Spleen (tissue), 7 donors: ENCODE results near the gene ST6GALNAC2.
"Not testable (repeated sequence)": the region's sequence is repeated elsewhere in the genome, so short reads cannot be mapped to it uniquely, and the experiment has no call there.

Source experiments
- POLR2A ChIP-seq, 3 donors: fragments of 450-650 bp; IDR thresholded peaks; one replicate each; pipeline ENCODE4 v1.5.1; 2017; ENCODE audit warnings: antibody characterized with exemption in 3 of 3, mild to moderate bottlenecking in 1 of 3
- POLR2AphosphoS5 ChIP-seq, 3 donors: sonication (generic); formaldehyde crosslinking; IDR thresholded peaks; one replicate each; pipeline ENCODE4 v1.5.1; 2017; ENCODE audit warnings: antibody characterized with exemption in 3 of 3
- TF ChIP-seq, protein P1 (sequence below), 11 experiments: fragments of 200-600 bp in 7 of 11; fragments of 450-650 bp in 4 of 11; sonication (generic) in 4 of 11; IDR thresholded peaks in 8 of 11; conservative IDR thresholded peaks in 3 of 11; 1 replicate in 7 of 11; 2 replicates in 4 of 11; pipeline versions ENCODE4 v1.4.0 to v1.8.0; 2016 to 2021; ENCODE audit warnings: antibody characterized with exemption in 11 of 11, inconsistent platforms in 4 of 11, mild to moderate bottlenecking in 1 of 11
- donor health status: DM: no; HTN: no; CAD: no; lungs with moderate emphysema.
- donor health status: DM: no; HTN: no; CAD: no.
- donor health status: DM: no; HTN: no; CAD: no.

DNA sequence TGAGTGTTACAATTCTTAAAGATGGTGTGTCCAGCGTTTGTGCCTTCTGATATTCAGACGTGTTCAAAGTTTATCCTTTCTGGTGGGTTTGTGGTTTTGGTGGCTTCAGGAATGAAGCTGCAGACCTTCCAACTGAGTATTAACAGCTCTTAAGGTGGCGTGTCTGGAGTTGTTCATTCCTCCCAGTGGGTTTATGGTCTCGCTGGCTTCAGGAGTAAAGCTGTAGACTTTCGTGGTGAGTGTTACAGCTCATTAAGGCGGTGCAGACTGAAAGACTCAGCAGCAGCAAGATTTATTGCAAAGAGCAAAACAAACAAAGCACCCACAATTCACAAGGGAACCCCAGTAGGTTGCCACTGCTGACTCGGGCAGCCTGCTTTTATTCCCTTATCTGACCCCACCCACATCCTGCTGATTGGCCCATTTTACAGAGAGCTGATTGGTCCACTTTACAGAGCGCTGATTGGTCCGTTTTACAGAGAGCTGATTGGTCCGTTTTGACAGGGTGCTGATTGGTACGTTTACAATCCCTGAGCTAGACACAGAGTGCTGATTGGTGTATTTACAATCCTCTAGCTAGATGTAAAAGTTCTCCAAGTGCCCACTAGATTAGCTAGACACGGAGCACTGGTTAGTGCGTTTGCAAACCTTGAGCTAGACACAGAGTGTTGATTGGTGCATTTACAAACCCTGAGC lies 28.6 kb upstream of the ST6GALNAC2 start:
- TF ChIP-seq, protein P1, sequence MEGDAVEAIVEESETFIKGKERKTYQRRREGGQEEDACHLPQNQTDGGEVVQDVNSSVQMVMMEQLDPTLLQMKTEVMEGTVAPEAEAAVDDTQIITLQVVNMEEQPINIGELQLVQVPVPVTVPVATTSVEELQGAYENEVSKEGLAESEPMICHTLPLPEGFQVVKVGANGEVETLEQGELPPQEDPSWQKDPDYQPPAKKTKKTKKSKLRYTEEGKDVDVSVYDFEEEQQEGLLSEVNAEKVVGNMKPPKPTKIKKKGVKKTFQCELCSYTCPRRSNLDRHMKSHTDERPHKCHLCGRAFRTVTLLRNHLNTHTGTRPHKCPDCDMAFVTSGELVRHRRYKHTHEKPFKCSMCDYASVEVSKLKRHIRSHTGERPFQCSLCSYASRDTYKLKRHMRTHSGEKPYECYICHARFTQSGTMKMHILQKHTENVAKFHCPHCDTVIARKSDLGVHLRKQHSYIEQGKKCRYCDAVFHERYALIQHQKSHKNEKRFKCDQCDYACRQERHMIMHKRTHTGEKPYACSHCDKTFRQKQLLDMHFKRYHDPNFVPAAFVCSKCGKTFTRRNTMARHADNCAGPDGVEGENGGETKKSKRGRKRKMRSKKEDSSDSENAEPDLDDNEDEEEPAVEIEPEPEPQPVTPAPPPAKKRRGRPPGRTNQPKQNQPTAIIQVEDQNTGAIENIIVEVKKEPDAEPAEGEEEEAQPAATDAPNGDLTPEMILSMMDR (IDR thresholded peaks at IDR 0.05 in 8 of 11, conservative IDR thresholded peaks at IDR 0.05 in 3 of 11) = not testable (repeated sequence)
- TF ChIP-seq POLR2A, POLR2AphosphoS5 (IDR thresholded peaks at IDR 0.05): not testable (repeated sequence)
